ENCODE results near the gene CYB5R4.

The CYB5R4 gene, protein sequence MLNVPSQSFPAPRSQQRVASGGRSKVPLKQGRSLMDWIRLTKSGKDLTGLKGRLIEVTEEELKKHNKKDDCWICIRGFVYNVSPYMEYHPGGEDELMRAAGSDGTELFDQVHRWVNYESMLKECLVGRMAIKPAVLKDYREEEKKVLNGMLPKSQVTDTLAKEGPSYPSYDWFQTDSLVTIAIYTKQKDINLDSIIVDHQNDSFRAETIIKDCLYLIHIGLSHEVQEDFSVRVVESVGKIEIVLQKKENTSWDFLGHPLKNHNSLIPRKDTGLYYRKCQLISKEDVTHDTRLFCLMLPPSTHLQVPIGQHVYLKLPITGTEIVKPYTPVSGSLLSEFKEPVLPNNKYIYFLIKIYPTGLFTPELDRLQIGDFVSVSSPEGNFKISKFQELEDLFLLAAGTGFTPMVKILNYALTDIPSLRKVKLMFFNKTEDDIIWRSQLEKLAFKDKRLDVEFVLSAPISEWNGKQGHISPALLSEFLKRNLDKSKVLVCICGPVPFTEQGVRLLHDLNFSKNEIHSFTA

DNA sequence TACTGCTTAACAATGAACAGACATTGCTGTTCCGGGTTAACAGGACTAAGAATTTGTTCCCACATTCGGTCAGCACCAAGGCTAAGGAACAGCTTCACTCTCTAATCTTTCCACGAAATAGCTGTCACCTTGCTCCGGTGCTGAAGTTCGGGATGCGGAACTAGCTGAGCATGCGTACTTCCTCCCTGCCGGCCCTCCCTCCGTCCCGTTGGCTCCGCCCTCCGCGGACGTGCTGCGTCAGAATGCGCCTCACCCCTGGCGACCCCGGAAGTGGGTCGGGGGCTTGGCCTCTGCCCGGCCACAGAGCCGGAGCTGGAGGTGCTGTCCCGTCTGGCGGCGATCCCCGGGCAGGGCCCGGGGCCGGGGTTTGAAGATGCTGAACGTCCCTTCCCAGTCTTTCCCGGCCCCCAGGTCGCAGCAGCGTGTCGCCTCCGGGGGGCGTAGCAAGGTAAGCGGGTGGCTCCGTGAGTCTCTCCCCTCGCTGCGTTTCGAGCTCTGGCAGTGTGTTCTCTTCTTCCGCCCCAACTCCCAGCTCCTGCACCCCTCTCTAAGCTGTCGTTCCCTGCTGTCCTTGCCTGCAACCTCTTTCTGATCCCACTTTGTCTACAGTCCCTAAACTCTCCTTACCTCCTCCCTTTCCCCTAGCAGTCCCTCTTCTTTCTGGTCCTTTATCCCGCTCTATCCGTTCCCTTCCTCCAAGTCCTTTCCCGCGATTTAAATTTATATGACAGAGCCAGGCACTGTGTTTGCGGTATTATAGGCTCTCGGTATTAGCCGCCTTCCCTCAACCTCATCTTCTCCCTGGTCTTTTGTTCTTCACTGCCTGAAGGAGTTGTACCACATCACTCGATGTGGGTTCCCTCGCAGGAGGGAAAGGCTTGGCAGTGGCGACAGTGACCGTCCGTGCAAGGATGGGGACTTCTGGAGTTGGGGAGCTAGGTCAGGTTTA is at the start of gene CYB5R4:
Gene CYB5R4, plus strand, starts transcription at position 280 of the 949 bp plus-strand sequence. Its CDS starts 94 bp downstream, at position 374.
- TF ChIP-seq ESRRG (CRISPR knock-in tag; IDR thresholded peaks at IDR 0.05) (no peak), SNAI2 (CRISPR knock-in tag; IDR thresholded peaks at IDR 0.05) (peak; percentile 99), OSR1 (CRISPR knock-in tag; IDR thresholded peaks at IDR 0.05) (peak; percentile 92), GLIS3 (CRISPR knock-in tag; IDR thresholded peaks at IDR 0.05) (peak; percentile 53; the same call in 1 of the 2 replicates), ARNTL (CRISPR knock-in tag; IDR thresholded peaks at IDR 0.05; ENCODE audit: borderline replicate concordance, low read depth) (no peak), ZC3H10 (CRISPR knock-in tag; IDR thresholded peaks at IDR 0.05) (peak; percentile 91), ISL1 (CRISPR knock-in tag; IDR thresholded peaks at IDR 0.05) (peak; percentile 58), TOX (CRISPR knock-in tag; IDR thresholded peaks at IDR 0.05; ENCODE audit: borderline replicate concordance) (peak; percentile 65; the same call in 1 of the 2 replicates), PPARA (CRISPR knock-in tag; IDR thresholded peaks at IDR 0.05; ENCODE audit: borderline replicate concordance) (no peak), RARB (CRISPR knock-in tag; IDR thresholded peaks at IDR 0.05) (peak; percentile 80; the same call in 1 of the 2 replicates), BACH2 (CRISPR knock-in tag; IDR thresholded peaks at IDR 0.05; ENCODE audit: borderline replicate concordance) (no peak), CSDC2 (CRISPR knock-in tag; IDR thresholded peaks at IDR 0.05) (peak; percentile 99), ZFP3 (CRISPR knock-in tag; IDR thresholded peaks at IDR 0.05) (peak; percentile 92)
- TF ChIP-seq, protein P1, sequence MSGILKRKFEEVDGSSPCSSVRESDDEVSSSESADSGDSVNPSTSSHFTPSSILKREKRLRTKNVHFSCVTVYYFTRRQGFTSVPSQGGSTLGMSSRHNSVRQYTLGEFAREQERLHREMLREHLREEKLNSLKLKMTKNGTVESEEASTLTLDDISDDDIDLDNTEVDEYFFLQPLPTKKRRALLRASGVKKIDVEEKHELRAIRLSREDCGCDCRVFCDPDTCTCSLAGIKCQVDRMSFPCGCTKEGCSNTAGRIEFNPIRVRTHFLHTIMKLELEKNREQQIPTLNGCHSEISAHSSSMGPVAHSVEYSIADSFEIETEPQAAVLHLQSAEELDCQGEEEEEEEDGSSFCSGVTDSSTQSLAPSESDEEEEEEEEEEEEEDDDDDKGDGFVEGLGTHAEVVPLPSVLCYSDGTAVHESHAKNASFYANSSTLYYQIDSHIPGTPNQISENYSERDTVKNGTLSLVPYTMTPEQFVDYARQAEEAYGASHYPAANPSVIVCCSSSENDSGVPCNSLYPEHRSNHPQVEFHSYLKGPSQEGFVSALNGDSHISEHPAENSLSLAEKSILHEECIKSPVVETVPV (CRISPR knock-in tag; IDR thresholded peaks at IDR 0.05): no peak
- TF ChIP-seq, protein P2, sequence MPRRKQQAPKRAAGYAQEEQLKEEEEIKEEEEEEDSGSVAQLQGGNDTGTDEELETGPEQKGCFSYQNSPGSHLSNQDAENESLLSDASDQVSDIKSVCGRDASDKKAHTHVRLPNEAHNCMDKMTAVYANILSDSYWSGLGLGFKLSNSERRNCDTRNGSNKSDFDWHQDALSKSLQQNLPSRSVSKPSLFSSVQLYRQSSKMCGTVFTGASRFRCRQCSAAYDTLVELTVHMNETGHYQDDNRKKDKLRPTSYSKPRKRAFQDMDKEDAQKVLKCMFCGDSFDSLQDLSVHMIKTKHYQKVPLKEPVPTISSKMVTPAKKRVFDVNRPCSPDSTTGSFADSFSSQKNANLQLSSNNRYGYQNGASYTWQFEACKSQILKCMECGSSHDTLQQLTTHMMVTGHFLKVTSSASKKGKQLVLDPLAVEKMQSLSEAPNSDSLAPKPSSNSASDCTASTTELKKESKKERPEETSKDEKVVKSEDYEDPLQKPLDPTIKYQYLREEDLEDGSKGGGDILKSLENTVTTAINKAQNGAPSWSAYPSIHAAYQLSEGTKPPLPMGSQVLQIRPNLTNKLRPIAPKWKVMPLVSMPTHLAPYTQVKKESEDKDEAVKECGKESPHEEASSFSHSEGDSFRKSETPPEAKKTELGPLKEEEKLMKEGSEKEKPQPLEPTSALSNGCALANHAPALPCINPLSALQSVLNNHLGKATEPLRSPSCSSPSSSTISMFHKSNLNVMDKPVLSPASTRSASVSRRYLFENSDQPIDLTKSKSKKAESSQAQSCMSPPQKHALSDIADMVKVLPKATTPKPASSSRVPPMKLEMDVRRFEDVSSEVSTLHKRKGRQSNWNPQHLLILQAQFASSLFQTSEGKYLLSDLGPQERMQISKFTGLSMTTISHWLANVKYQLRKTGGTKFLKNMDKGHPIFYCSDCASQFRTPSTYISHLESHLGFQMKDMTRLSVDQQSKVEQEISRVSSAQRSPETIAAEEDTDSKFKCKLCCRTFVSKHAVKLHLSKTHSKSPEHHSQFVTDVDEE (CRISPR knock-in tag; IDR thresholded peaks at IDR 0.05): peak; percentile 84
- TF ChIP-seq, protein P3, sequence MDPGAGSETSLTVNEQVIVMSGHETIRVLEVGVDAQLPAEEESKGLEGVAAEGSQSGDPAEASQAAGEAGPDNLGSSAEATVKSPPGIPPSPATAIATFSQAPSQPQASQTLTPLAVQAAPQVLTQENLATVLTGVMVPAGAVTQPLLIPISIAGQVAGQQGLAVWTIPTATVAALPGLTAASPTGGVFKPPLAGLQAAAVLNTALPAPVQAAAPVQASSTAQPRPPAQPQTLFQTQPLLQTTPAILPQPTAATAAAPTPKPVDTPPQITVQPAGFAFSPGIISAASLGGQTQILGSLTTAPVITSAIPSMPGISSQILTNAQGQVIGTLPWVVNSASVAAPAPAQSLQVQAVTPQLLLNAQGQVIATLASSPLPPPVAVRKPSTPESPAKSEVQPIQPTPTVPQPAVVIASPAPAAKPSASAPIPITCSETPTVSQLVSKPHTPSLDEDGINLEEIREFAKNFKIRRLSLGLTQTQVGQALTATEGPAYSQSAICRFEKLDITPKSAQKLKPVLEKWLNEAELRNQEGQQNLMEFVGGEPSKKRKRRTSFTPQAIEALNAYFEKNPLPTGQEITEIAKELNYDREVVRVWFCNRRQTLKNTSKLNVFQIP (CRISPR knock-in tag; IDR thresholded peaks at IDR 0.05; ENCODE audit: borderline replicate concordance, low read depth): no peak
- TF ChIP-seq, protein P4, sequence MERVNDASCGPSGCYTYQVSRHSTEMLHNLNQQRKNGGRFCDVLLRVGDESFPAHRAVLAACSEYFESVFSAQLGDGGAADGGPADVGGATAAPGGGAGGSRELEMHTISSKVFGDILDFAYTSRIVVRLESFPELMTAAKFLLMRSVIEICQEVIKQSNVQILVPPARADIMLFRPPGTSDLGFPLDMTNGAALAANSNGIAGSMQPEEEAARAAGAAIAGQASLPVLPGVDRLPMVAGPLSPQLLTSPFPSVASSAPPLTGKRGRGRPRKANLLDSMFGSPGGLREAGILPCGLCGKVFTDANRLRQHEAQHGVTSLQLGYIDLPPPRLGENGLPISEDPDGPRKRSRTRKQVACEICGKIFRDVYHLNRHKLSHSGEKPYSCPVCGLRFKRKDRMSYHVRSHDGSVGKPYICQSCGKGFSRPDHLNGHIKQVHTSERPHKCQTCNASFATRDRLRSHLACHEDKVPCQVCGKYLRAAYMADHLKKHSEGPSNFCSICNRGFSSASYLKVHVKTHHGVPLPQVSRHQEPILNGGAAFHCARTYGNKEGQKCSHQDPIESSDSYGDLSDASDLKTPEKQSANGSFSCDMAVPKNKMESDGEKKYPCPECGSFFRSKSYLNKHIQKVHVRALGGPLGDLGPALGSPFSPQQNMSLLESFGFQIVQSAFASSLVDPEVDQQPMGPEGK (CRISPR knock-in tag; IDR thresholded peaks at IDR 0.05; ENCODE audit: borderline replicate concordance): peak; percentile 56; the same call in 1 of the 2 replicates
- TF ChIP-seq, protein P5, sequence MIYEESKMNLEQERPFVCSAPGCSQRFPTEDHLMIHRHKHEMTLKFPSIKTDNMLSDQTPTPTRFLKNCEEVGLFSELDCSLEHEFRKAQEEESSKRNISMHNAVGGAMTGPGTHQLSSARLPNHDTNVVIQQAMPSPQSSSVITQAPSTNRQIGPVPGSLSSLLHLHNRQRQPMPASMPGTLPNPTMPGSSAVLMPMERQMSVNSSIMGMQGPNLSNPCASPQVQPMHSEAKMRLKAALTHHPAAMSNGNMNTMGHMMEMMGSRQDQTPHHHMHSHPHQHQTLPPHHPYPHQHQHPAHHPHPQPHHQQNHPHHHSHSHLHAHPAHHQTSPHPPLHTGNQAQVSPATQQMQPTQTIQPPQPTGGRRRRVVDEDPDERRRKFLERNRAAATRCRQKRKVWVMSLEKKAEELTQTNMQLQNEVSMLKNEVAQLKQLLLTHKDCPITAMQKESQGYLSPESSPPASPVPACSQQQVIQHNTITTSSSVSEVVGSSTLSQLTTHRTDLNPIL (CRISPR knock-in tag; IDR thresholded peaks at IDR 0.05; ENCODE audit: low read depth): no peak
- peak; percentile 98 for ATAC-seq

DNA sequence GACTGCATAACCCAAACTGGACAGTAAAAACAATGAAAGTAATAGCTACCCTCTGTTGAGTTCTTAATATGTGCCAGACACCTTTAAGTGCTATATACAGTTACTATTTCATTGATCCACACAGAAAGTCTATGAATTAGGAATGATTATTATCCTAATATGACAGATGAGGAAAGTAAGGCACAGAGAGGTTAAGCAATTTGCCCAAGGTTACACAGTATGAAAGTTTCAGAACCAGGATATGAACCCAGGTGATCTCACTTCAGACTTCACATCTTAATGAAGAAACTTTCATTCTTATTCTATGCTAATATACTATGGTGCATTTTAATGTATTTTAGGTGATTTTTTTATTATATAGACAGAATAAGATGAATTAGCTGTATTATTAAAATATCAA is 46.9 kb upstream of the CYB5R4 start:
- no peak for ATAC-seq
- TF ChIP-seq, protein P3 (CRISPR knock-in tag; IDR thresholded peaks at IDR 0.05; ENCODE audit: borderline replicate concordance, low read depth): no peak
- TF ChIP-seq, protein P4 (CRISPR knock-in tag; IDR thresholded peaks at IDR 0.05; ENCODE audit: borderline replicate concordance): no peak
- TF ChIP-seq, protein P1 (CRISPR knock-in tag; IDR thresholded peaks at IDR 0.05): no peak
- no peak for TF ChIP-seq TCF4 (CRISPR knock-in tag; IDR thresholded peaks at IDR 0.05; ENCODE audit: borderline replicate concordance)
- no peak for TF ChIP-seq ZFP30 (CRISPR knock-in tag; IDR thresholded peaks at IDR 0.05)
